HG03045 (cell line): ENCODE measurements around the gene C22orf23.
"Not testable (repeated sequence)": the region's sequence is repeated elsewhere in the genome, so short reads cannot be mapped to it uniquely, and the experiment has no call there.

Experiments used
- ATAC-seq: cut with Tn5 transposase; IDR thresholded peaks from one replicate; pipeline ENCODE4 v1.9.1; 2021; ENCODE audit warnings: mild to moderate bottlenecking, moderate library complexity; ENCODE audit not compliant: unreplicated experiment

The C22orf23 gene

GRCh38 chr22:37957232-37957631 is 3.8 kb upstream of the C22orf23 start:
- ATAC-seq = no peak

GRCh38 chr22:37955825-37956397 is 2.5 kb upstream of the C22orf23 start:
- not testable (repeated sequence) for ATAC-seq

GRCh38 chr22:37954686-37955085 is 1.3 kb upstream of the C22orf23 start:
- ATAC-seq = no peak

GRCh38 chr22:37953062-37953436 is 352 bp downstream of the C22orf23 start:
- peak; percentile 22 for ATAC-seq

GRCh38 chr22:37952629-37953028 is 772 bp downstream of the C22orf23 start:
- ATAC-seq = not testable (repeated sequence)

- no peak for ATAC-seq
These were observed 2.1 kb downstream of the C22orf23 start for GRCh38 chr22:37951305-37951704.

GRCh38 chr22:37947142-37947795 is 6.1 kb downstream of the C22orf23 start:
- not testable (repeated sequence) for ATAC-seq

GRCh38 chr22:37944423-37944822 is 9.0 kb downstream of the C22orf23 start:
- ATAC-seq = not testable (repeated sequence)

- no peak for ATAC-seq
These were observed 9.6 kb downstream of the C22orf23 start for GRCh38 chr22:37943825-37944198.

- no peak for ATAC-seq
These were observed 10.1 kb downstream of the C22orf23 start for GRCh38 chr22:37943136-37943824.

GRCh38 chr22:37942133-37942532 is 11.3 kb downstream of the C22orf23 start:
- no peak for ATAC-seq

- ATAC-seq = no peak
These were observed 12.6 kb downstream of the C22orf23 start for GRCh38 chr22:37940698-37941376.

GRCh38 chr22:37933711-37934376 is 19.6 kb downstream of the C22orf23 start:
- ATAC-seq = peak; percentile 74

- ATAC-seq = no peak
These were observed 20.4 kb downstream of the C22orf23 start for GRCh38 chr22:37932821-37933578.

- no peak for ATAC-seq
These were observed 21.0 kb downstream of the C22orf23 start for GRCh38 chr22:37932401-37932800.

GRCh38 chr22:37931893-37932389 is 21.5 kb downstream of the C22orf23 start:
- no peak for ATAC-seq

GRCh38 chr22:37930952-37931440 is 22.4 kb downstream of the C22orf23 start:
- ATAC-seq = no peak

GRCh38 chr22:37930270-37930951 is 23.0 kb downstream of the C22orf23 start:
- no peak for ATAC-seq

- no peak for ATAC-seq
These were observed 24.0 kb downstream of the C22orf23 start for GRCh38 chr22:37929390-37929789.

- no peak for ATAC-seq
These were observed 25.8 kb downstream of the C22orf23 start for GRCh38 chr22:37927637-37927936.
